Spleen (tissue), 11 donors: ENCODE results near the gene HIGD1A. TPM values are rescaled to one million over a fixed set of nuclear protein-coding genes. Genes with fewer than 3 reads are reported as not detected.

Source experiments
- DNase-seq: peaks from one replicate; pipeline ENCODE4 v3.0.0-alpha.2; 2020
- H3K27ac ChIP-seq, 8 donors: fragments of 200-600 bp; sonication (generic) in 7 of 8; 1 replicate in 4 of 8; 2 replicates in 4 of 8; pipeline versions ENCODE4 v1.5.0 to v1.8.0; 2016 to 2021; ENCODE audit warnings: inconsistent platforms in 4 of 8, mild to moderate bottlenecking in 4 of 8, moderate library complexity in 1 of 8
- H3K27me3 ChIP-seq, 7 donors: fragments of 200-600 bp; sonication (generic) in 6 of 7; replicated peaks in 1 of 7; 1 replicate in 4 of 7; 2 replicates in 3 of 7; pipeline versions ENCODE4 v1.5.0 to v1.8.0; 2016 to 2021; ENCODE audit warnings: inconsistent platforms in 3 of 7, mild to moderate bottlenecking in 1 of 7
- H3K36me3 ChIP-seq, 6 donors: fragments of 200-600 bp; sonication (generic) in 5 of 6; 1 replicate in 4 of 6; 2 replicates in 2 of 6; pipeline versions ENCODE4 v1.5.0 to v1.8.0; 2016 to 2021; ENCODE audit warnings: inconsistent platforms in 2 of 6
- H3K4me1 ChIP-seq, 6 donors: fragments of 200-600 bp; sonication (generic) in 5 of 6; 1 replicate in 3 of 6; 2 replicates in 3 of 6; pipeline versions ENCODE4 v1.5.0 to v1.8.0; 2016 to 2021; ENCODE audit warnings: inconsistent platforms in 3 of 6
- H3K4me3 ChIP-seq, 8 donors: fragments of 200-600 bp; sonication (generic) in 7 of 8; 1 replicate in 4 of 8; 2 replicates in 4 of 8; pipeline versions ENCODE4 v1.5.0 to v1.8.0; 2016 to 2021; ENCODE audit warnings: inconsistent platforms in 4 of 8, mild to moderate bottlenecking in 4 of 8, moderate library complexity in 2 of 8
- H3K9me3 ChIP-seq, 8 donors: fragments of 200-600 bp; sonication (generic) in 7 of 8; 1 replicate in 4 of 8; 2 replicates in 4 of 8; pipeline versions ENCODE4 v1.5.0 to v1.8.0; 2016 to 2021; ENCODE audit warnings: inconsistent platforms in 4 of 8
- CTCF ChIP-seq, 11 experiments: fragments of 200-600 bp in 7 of 11; fragments of 450-650 bp in 4 of 11; sonication (generic) in 4 of 11; IDR thresholded peaks in 8 of 11; conservative IDR thresholded peaks in 3 of 11; 1 replicate in 7 of 11; 2 replicates in 4 of 11; pipeline versions ENCODE4 v1.4.0 to v1.8.0; 2016 to 2021; ENCODE audit warnings: antibody characterized with exemption in 11 of 11, inconsistent platforms in 4 of 11, mild to moderate bottlenecking in 1 of 11
- POLR2A ChIP-seq, 3 donors: fragments of 450-650 bp; IDR thresholded peaks; one replicate each; pipeline ENCODE4 v1.5.1; 2017; ENCODE audit warnings: antibody characterized with exemption in 3 of 3, mild to moderate bottlenecking in 1 of 3
- POLR2AphosphoS5 ChIP-seq, 3 donors: sonication (generic); formaldehyde crosslinking; IDR thresholded peaks; one replicate each; pipeline ENCODE4 v1.5.1; 2017; ENCODE audit warnings: antibody characterized with exemption in 3 of 3
- WGBS, 5 donors: extraction: QIAGEN DNeasy Blood & Tissue Kit in 3 of 5; methylation state at CpG; one replicate each; pipeline versions ENCODE4 v1.1.5 to v1.1.7; 2013 to 2018; 5-methylcytosine and 5-hydroxymethylcytosine counted together
- intact Hi-C: fragments of 100-400 bp; cut with DNase I; formaldehyde crosslinking; loops from one replicate; pipeline ENCODE4 v1.15.0; 2023; ENCODE audit warnings: low total_unique reads
- polyA plus RNA-seq, 3 donors: library from polyadenylated mRNA; stranded (reverse); fragments of 200-250 nt; gene quantifications; one replicate each; pipeline ENCODE4 v1.2.1, GENCODE V29; 2013
- total RNA-seq, 7 donors: library from RNA; depleted of rRNA in 3 of 7; stranded (reverse); fragments of >200 nt in 3 of 7; fragmentation: NEBNext Ultra II Directional in 4 of 7; extraction: Animal tissue kit (Norgen Biotek cat#: 25700) in 4 of 7; gene quantifications; one replicate each; pipeline versions ENCODE4 v1.1.0 to v1.2.1, GENCODE V29; 2016 to 2021
- donor health status: healthy with polysubstance abuse.
- donor health status: DM: no; HTN: no; CAD: no; lungs with moderate emphysema.
- donor health status: DM: no; HTN: no; CAD: no.
- donor health status: Bipolar disorder and iron deficiency.
- donor health status: healthy.
- donor health status: DM: no; HTN: no; CAD: no.
- donor health status: DM: yes; HTN: yes; CAD: no.

HIGD1A gene
- total and polyA plus RNA-seq, 10 donors: 39.4 to 89.0 (median 59.6) TPM

- H3K36me3 ChIP-seq: no peaks in the 10 kb centered on the region
- intact Hi-C loops: loop anchor here (5.0 kb wide), 1 partner anchor 46 kb away; no protein-coding TSS in a partner anchor
- DNase-seq: no peak
- no peaks in the 10 kb centered on the region for H3K27me3 ChIP-seq
- no peak for TF ChIP-seq CTCF (IDR thresholded peaks at IDR 0.05 in 8 of 11, conservative IDR thresholded peaks at IDR 0.05 in 3 of 11)
- no peak for TF ChIP-seq POLR2AphosphoS5 (IDR thresholded peaks at IDR 0.05)
- no peak for TF ChIP-seq POLR2A (IDR thresholded peaks at IDR 0.05)
- no peak overlapping the region for H3K4me3 ChIP-seq
- H3K4me1 ChIP-seq: peaks cover 0 to 7% (median under 1%) of the 10 kb centered on the region in 6 donors
- 86 to 93% (median 92%) methylated on average over 5 of the region's 5 CpGs for WGBS, 5 donors
- no peak overlapping the region for H3K27ac ChIP-seq
- H3K9me3 ChIP-seq: no peaks in the 10 kb centered on the region
Observed at GRCh38 chr3:42836150-42837123, 32.1 kb upstream of the HIGD1A start.

GRCh38 chr3:42831321-42831713 lies 27.0 kb upstream of the HIGD1A start:
- no peak overlapping the region for H3K4me3 ChIP-seq
- DNase-seq: peak; percentile 89
- H3K4me1 ChIP-seq: peaks cover 0 to 12% (median 4%) of the 10 kb centered on the region in 6 donors
- no peak overlapping the region for H3K27ac ChIP-seq
- intact Hi-C loops: loop anchor here (5.0 kb wide), 1 partner anchor 49 kb away; no protein-coding TSS in a partner anchor
- no peaks in the 10 kb centered on the region for H3K9me3 ChIP-seq
- H3K27me3 ChIP-seq: no peaks in the 10 kb centered on the region
- 21 to 33% (median 24%) methylated on average over 3 of the region's 3 CpGs for WGBS, 5 donors
- TF ChIP-seq POLR2A (IDR thresholded peaks at IDR 0.05): no peak
- peak; percentile 63 to 91 (median 87) for TF ChIP-seq CTCF (IDR thresholded peaks at IDR 0.05 in 8 of 11, conservative IDR thresholded peaks at IDR 0.05 in 3 of 11)
- no peaks in the 10 kb centered on the region for H3K36me3 ChIP-seq

- H3K27ac ChIP-seq: no peak overlapping the region
- 41 to 50% (median 47%) methylated on average over 7 of the region's 7 CpGs for WGBS, 5 donors
- no peak for TF ChIP-seq POLR2A (IDR thresholded peaks at IDR 0.05)
- TF ChIP-seq CTCF (IDR thresholded peaks at IDR 0.05 in 8 of 11, conservative IDR thresholded peaks at IDR 0.05 in 3 of 11): peak in 4 of 11 experiments; percentile 15 to 44 (median 28)
- H3K27me3 ChIP-seq: no peaks in the 10 kb centered on the region
- H3K4me3 ChIP-seq: no peak overlapping the region
- no peak for DNase-seq
- no peaks in the 10 kb centered on the region for H3K36me3 ChIP-seq
- H3K4me1 ChIP-seq: peaks cover 0 to 12% (median 4%) of the 10 kb centered on the region in 6 donors
- intact Hi-C loops: loop anchor here (5.0 kb wide), 1 partner anchor 48 kb away; no protein-coding TSS in a partner anchor
- no peaks in the 10 kb centered on the region for H3K9me3 ChIP-seq
Observed at GRCh38 chr3:42830437-42831320, 26.4 kb upstream of the HIGD1A start.
